Liver (tissue), 9 donors: ENCODE data around the gene PDE10A. TPM values are rescaled to one million over a fixed set of nuclear protein-coding genes. Genes with fewer than 3 reads are reported as not detected.

ENCODE experiments used
- DNase-seq: peaks from one replicate; pipeline ENCODE4 v3.0.0-alpha.2; 2017; ENCODE audit warnings: low spot score
- H3K27ac ChIP-seq, 2 donors: one replicate each; pipeline ENCODE4 v1.7.0; 2013; ENCODE audit warnings: inconsistent platforms in 2 of 2, low read length in 2 of 2, control low read depth in 1 of 2, low read depth in 1 of 2, mild to moderate bottlenecking in 1 of 2
- H3K27me3 ChIP-seq, 4 donors: one replicate each; pipeline versions ENCODE4 v1.6.1 to v1.7.0; 2013; ENCODE audit warnings: low read length in 3 of 4, inconsistent platforms in 1 of 4, mild to moderate bottlenecking in 1 of 4, moderate library complexity in 1 of 4; ENCODE audit not compliant: control insufficient read depth in 4 of 4, insufficient read depth in 4 of 4
- H3K36me3 ChIP-seq, 4 donors: one replicate each; pipeline versions ENCODE4 v1.6.1 to v1.7.0; 2013; ENCODE audit warnings: low read length in 3 of 4, mild to moderate bottlenecking in 3 of 4, low read depth in 1 of 4, moderate library complexity in 1 of 4; ENCODE audit not compliant: control insufficient read depth in 4 of 4, insufficient read depth in 3 of 4
- H3K4me1 ChIP-seq, 4 donors: one replicate each; pipeline versions ENCODE4 v1.6.1 to v1.7.0; 2013; ENCODE audit warnings: low read length in 3 of 4, mild to moderate bottlenecking in 3 of 4, moderate library complexity in 1 of 4; ENCODE audit not compliant: control insufficient read depth in 4 of 4, insufficient read depth in 4 of 4
- H3K4me3 ChIP-seq, 3 donors: one replicate each; pipeline versions ENCODE4 v1.6.1 to v1.7.0; 2013; ENCODE audit warnings: low read length in 3 of 3, control low read depth in 1 of 3, low read depth in 1 of 3, mild to moderate bottlenecking in 1 of 3
- H3K9ac ChIP-seq, 2 donors: one replicate each; pipeline ENCODE4 v1.7.0; 2013; ENCODE audit warnings: low read length in 2 of 2, mild to moderate bottlenecking in 2 of 2, moderate library complexity in 2 of 2, control low read depth in 1 of 2, low read depth in 1 of 2
- H3K9me3 ChIP-seq, 4 donors: one replicate each; pipeline versions ENCODE4 v1.6.1 to v1.7.0; 2013; ENCODE audit warnings: low read length in 3 of 4; ENCODE audit not compliant: control insufficient read depth in 4 of 4
- ATF3 ChIP-seq: IDR thresholded peaks from 2 replicates; pipeline ENCODE4 v1.6.1; 2016; ENCODE audit warnings: antibody characterized with exemption
- CTCF ChIP-seq: fragments of 150-350 bp; IDR thresholded peaks from 2 replicates; pipeline ENCODE4 v1.5.1; 2017; ENCODE audit warnings: improper control_type of control experiment, low read depth, low read length; ENCODE audit not compliant: missing input control
- EGR1 ChIP-seq, 2 donors: IDR thresholded peaks; 2 replicates each; pipeline ENCODE4 v1.6.1; 2016 to 2018; ENCODE audit warnings: antibody characterized with exemption in 2 of 2, low read depth in 2 of 2
- FOXA1 ChIP-seq: IDR thresholded peaks from 2 replicates; pipeline ENCODE4 v1.6.1; 2016; ENCODE audit warnings: antibody characterized with exemption
- FOXA2 ChIP-seq: IDR thresholded peaks from 2 replicates; pipeline ENCODE4 v1.6.1; 2016; ENCODE audit warnings: antibody characterized with exemption
- GABPA ChIP-seq, 2 donors: IDR thresholded peaks in 1 of 2; conservative IDR thresholded peaks in 1 of 2; 2 replicates each; pipeline ENCODE4 v1.6.1; 2016; ENCODE audit warnings: antibody characterized with exemption in 2 of 2, mild to moderate bottlenecking in 1 of 2, moderate library complexity in 1 of 2
- HNF4A ChIP-seq, 2 donors: conservative IDR thresholded peaks; 2 replicates each; pipeline ENCODE4 v1.6.1; 2016; ENCODE audit warnings: antibody characterized with exemption in 2 of 2, mild to moderate bottlenecking in 2 of 2
- HNF4G ChIP-seq: IDR thresholded peaks from 2 replicates; pipeline ENCODE4 v1.6.1; 2016; ENCODE audit warnings: antibody characterized with exemption
- JUND ChIP-seq, 2 donors: IDR thresholded peaks; 2 replicates each; pipeline ENCODE4 v1.6.1; 2016; ENCODE audit warnings: antibody characterized with exemption in 2 of 2
- MAX ChIP-seq: IDR thresholded peaks from 2 replicates; pipeline ENCODE4 v1.6.1; 2016; ENCODE audit warnings: antibody characterized with exemption
- NR2F2 ChIP-seq: IDR thresholded peaks from 2 replicates; pipeline ENCODE4 v1.6.1; 2016; ENCODE audit warnings: antibody characterized with exemption
- RAD21 ChIP-seq, 2 donors: IDR thresholded peaks; 2 replicates each; pipeline ENCODE4 v1.6.1; 2016; ENCODE audit warnings: antibody characterized with exemption in 2 of 2, mild to moderate bottlenecking in 2 of 2
- REST ChIP-seq: IDR thresholded peaks from 2 replicates; pipeline ENCODE4 v1.6.1; 2016; ENCODE audit warnings: antibody characterized with exemption, mild to moderate bottlenecking
- RXRA ChIP-seq, 2 donors: IDR thresholded peaks; 2 replicates each; pipeline ENCODE4 v1.6.1; 2017 to 2018; ENCODE audit warnings: antibody characterized with exemption in 2 of 2, mild to moderate bottlenecking in 1 of 2
- SP1 ChIP-seq: IDR thresholded peaks from 2 replicates; pipeline ENCODE4 v1.6.1; 2018; ENCODE audit warnings: antibody characterized with exemption, mild to moderate bottlenecking
- TAF1 ChIP-seq: conservative IDR thresholded peaks from 2 replicates; pipeline ENCODE4 v1.6.1; 2016; ENCODE audit warnings: antibody characterized with exemption, mild to moderate bottlenecking
- YY1 ChIP-seq: IDR thresholded peaks from 2 replicates; pipeline ENCODE4 v1.6.1; 2016; ENCODE audit warnings: antibody characterized with exemption, mild to moderate bottlenecking
- ZBTB33 ChIP-seq: IDR thresholded peaks from 2 replicates; pipeline ENCODE4 v1.6.1; 2016; ENCODE audit warnings: antibody characterized with exemption
- WGBS: extraction: QIAGEN DNeasy Blood & Tissue Kit; methylation state at CpG from one replicate; pipeline ENCODE4 v1.1.7; 2013; 5-methylcytosine and 5-hydroxymethylcytosine counted together
- polyA plus RNA-seq, 2 donors: library from polyadenylated mRNA; stranded (reverse) in 1 of 2; unstranded in 1 of 2; fragments of 200-250 nt in 1 of 2; fragments of >200 nt in 1 of 2; fragmentation: Nextera tagmentation in 1 of 2; extraction: Ambion mirVana in 1 of 2; gene quantifications; one replicate each; pipeline versions ENCODE4 v1.2.1 to v1.2.3, GENCODE V29; 2013 to 2015
- total RNA-seq, 2 donors: library from RNA; depleted of rRNA; stranded (reverse); fragments of >200 nt; gene quantifications; one replicate each; pipeline ENCODE4 v1.2.3, GENCODE V29; 2014
- donor health status: healthy.
- donor health status: healthy.
- donor health status: healthy.
- donor health status: healthy.
- donor health status: healthy.

Gene PDE10A
- total and polyA plus RNA-seq, 4 donors = 0.20 to 1.7 (median 0.47) TPM

GRCh38 chr6:165545806-165546205, 117.2 kb downstream of the PDE10A start:
- WGBS = 81% methylated on average over 2 of the region's 2 CpGs
- H3K4me3 ChIP-seq = no peak overlapping the region
- H3K9me3 ChIP-seq = no peaks in the 10 kb centered on the region
- H3K27me3 ChIP-seq = no peaks in the 10 kb centered on the region
- H3K27ac ChIP-seq = no peak overlapping the region
- no peak overlapping the region for H3K9ac ChIP-seq
- H3K4me1 ChIP-seq = no peaks in the 10 kb centered on the region
- TF ChIP-seq RAD21 (IDR thresholded peaks at IDR 0.05) (no peak), GABPA (IDR thresholded peaks at IDR 0.05 in 1 of 2, conservative IDR thresholded peaks at IDR 0.05 in 1 of 2) (no peak), NR2F2 (no peak), ATF3 (no peak), HNF4G (no peak), CTCF (no peak), FOXA2 (no peak), MAX (no peak), SP1 (no peak), EGR1 (IDR thresholded peaks at IDR 0.05; ENCODE audit: low read depth in 2 of 2) (no peak), RXRA (IDR thresholded peaks at IDR 0.05) (no peak)
- H3K36me3 ChIP-seq = no peaks in the 10 kb centered on the region
- DNase-seq = no peak

- DNase-seq = no peak
- Histone ChIP-seq H3K27me3 (no peaks in the 10 kb centered on the region), H3K9ac (no peak overlapping the region), H3K27ac (no peak overlapping the region), H3K4me1 (no peaks in the 10 kb centered on the region), H3K4me3 (no peak overlapping the region), H3K9me3 (no peaks in the 10 kb centered on the region), H3K36me3 (no peaks in the 10 kb centered on the region)
- 73% methylated on average over 4 of the region's 4 CpGs for WGBS
- TF ChIP-seq ZBTB33 (no peak), ATF3 (no peak), GABPA (IDR thresholded peaks at IDR 0.05 in 1 of 2, conservative IDR thresholded peaks at IDR 0.05 in 1 of 2) (no peak), FOXA1 (no peak), SP1 (no peak), MAX (no peak), RXRA (IDR thresholded peaks at IDR 0.05) (no peak), YY1 (no peak), HNF4A (conservative IDR thresholded peaks at IDR 0.05) (no peak), RAD21 (IDR thresholded peaks at IDR 0.05) (no peak), HNF4G (no peak), EGR1 (IDR thresholded peaks at IDR 0.05; ENCODE audit: low read depth in 2 of 2) (no peak), NR2F2 (no peak), REST (no peak), TAF1 (no peak), FOXA2 (no peak), JUND (IDR thresholded peaks at IDR 0.05) (no peak), CTCF (no peak)
Measured at GRCh38 chr6:165543781-165544180, 119.3 kb downstream of the PDE10A start.
